Tibial artery (tissue), 4 donors: ENCODE data around the gene STUB1.

Experiments
- DNase-seq, 2 donors: peaks; one replicate each; pipeline ENCODE4 v3.0.0-alpha.2; 2019
- H3K27ac ChIP-seq, 2 donors: fragments of 200-600 bp; sonication (generic) in 1 of 2; 1 replicate in 1 of 2; 2 replicates in 1 of 2; pipeline ENCODE4 v1.5.1; 2018 to 2019; ENCODE audit warnings: mild to moderate bottlenecking in 1 of 2
- H3K27me3 ChIP-seq, 2 donors: fragments of 200-600 bp; sonication (generic) in 1 of 2; one replicate each; pipeline versions ENCODE4 v1.5.1 to v1.6.0; 2016 to 2019
- H3K36me3 ChIP-seq, 3 donors: fragments of 200-600 bp; sonication (generic) in 2 of 3; one replicate each; pipeline ENCODE4 v1.5.1; 2016 to 2019; ENCODE audit warnings: mild to moderate bottlenecking in 2 of 3
- H3K4me1 ChIP-seq, 4 donors: fragments of 200-600 bp; sonication (generic) in 2 of 4; 1 replicate in 3 of 4; 2 replicates in 1 of 4; pipeline ENCODE4 v1.5.1; 2016 to 2019
- H3K4me3 ChIP-seq, 2 donors: fragments of 200-600 bp; sonication (generic) in 1 of 2; 1 replicate in 1 of 2; 2 replicates in 1 of 2; pipeline ENCODE4 v1.5.1; 2018 to 2019; ENCODE audit warnings: mild to moderate bottlenecking in 2 of 2
- H3K9me3 ChIP-seq, 3 donors: fragments of 200-600 bp; sonication (generic) in 1 of 3; one replicate each; pipeline ENCODE4 v1.5.1; 2016 to 2019
- intact Hi-C: fragments of 100-400 bp; cut with DNase I; formaldehyde crosslinking; loops from one replicate; pipeline ENCODE4 v1.15.0; 2023; ENCODE audit warnings: low total_unique reads
- TF ChIP-seq, protein P1 (sequence below), 2 experiments: fragments of 200-600 bp in 1 of 2; fragments of 450-650 bp in 1 of 2; IDR thresholded peaks; one replicate each; pipeline ENCODE4 v1.5.1; 2017 to 2019; ENCODE audit warnings: antibody characterized with exemption in 2 of 2, mild to moderate bottlenecking in 1 of 2, moderate library complexity in 1 of 2

The STUB1 gene

DNA sequence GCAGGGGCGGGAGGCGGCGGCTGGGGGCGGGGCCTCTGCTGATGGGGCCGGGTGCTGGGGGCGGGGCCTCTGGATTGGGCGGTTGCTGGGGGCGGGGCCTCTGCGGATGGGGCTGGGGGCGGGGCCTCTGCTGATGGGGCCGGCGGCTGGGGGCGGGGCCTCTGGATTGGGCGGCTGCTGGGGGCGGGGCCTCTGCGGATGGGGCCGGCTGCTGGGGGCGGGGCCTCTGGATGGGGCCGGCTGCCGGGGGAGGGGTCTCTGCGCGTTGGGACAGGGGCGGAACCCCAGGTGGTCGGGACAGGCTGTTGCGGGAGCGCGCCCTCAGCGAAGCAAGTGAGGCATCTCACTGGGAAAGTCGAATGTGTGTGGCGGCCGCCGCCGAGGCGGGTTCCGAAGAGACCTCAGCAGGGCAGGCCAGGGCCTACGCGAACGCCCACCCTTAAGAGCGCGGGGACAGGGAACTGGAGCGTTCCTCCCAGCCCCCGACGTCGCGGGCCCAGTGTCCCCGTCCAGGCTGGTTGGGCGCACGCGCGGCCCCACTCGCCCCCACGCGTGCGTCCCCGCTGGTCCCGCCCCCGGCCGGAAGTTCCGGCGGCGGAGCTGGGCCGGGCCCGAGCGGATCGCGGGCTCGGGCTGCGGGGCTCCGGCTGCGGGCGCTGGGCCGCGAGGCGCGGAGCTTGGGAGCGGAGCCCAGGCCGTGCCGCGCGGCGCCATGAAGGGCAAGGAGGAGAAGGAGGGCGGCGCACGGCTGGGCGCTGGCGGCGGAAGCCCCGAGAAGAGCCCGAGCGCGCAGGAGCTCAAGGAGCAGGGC, at the start of gene STUB1:
Gene STUB1 (plus strand): TSS at position 597 of the 811 bp plus-strand sequence. CDS start 116 bp downstream, at position 713.
- peak; percentile 80 to 92 for DNase-seq
- TF ChIP-seq, protein P1, sequence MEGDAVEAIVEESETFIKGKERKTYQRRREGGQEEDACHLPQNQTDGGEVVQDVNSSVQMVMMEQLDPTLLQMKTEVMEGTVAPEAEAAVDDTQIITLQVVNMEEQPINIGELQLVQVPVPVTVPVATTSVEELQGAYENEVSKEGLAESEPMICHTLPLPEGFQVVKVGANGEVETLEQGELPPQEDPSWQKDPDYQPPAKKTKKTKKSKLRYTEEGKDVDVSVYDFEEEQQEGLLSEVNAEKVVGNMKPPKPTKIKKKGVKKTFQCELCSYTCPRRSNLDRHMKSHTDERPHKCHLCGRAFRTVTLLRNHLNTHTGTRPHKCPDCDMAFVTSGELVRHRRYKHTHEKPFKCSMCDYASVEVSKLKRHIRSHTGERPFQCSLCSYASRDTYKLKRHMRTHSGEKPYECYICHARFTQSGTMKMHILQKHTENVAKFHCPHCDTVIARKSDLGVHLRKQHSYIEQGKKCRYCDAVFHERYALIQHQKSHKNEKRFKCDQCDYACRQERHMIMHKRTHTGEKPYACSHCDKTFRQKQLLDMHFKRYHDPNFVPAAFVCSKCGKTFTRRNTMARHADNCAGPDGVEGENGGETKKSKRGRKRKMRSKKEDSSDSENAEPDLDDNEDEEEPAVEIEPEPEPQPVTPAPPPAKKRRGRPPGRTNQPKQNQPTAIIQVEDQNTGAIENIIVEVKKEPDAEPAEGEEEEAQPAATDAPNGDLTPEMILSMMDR (IDR thresholded peaks at IDR 0.05) = no peak
- peaks cover 3 to 71% (median 54%) of the 10 kb centered on the region in 4 donors for H3K4me1 ChIP-seq
- peak within 1 kb of the TSS; percentile 60 to 81 for H3K4me3 ChIP-seq
- intact Hi-C loops = no loop called here
- no peaks in the 10 kb centered on the region for H3K9me3 ChIP-seq
- peaks cover 17 to 24% (median 18%) of the 10 kb centered on the region in 3 donors for H3K36me3 ChIP-seq
- H3K27me3 ChIP-seq = peaks cover 0 to 8% of the 10 kb centered on the region in 2 donors
- H3K27ac ChIP-seq = peak within 1 kb of the TSS; percentile 79 to 87

DNA sequence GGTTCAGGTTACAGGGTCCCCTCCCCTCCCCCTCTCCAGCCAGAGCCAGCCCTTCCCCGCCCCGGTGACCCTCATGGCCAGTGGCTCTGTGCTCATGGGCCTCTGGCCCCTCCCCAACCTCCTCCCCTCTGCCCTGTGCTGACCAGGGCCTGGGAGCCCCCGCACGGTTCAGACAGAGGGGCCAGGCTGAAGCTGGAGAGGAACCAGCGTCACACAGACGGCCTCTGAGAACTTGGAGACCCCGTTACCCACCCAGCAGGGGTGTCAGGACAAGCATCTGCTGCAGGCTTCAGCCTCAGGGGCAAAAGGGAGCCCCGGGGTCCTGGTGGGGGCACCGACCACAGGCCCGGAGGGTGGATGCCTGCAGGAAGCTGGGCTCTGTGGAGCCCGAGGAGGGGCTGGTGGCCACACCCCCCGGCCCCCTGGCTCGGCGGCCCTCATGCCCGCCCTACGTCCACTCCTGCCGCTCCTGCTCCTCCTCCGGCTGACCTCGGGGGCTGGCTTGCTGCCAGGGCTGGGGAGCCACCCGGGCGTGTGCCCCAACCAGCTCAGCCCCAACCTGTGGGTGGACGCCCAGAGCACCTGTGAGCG, 49.3 kb upstream of the STUB1 start, which contains the start of gene WFIKKN1:
Gene WFIKKN1 (plus strand): TSS at position 171 of the 591 bp plus-strand sequence. CDS start 269 bp downstream, at position 440.
- peaks cover 0 to 34% (median 25%) of the 10 kb centered on the region in 4 donors for H3K4me1 ChIP-seq
- H3K4me3 ChIP-seq = no peak within 1 kb of the TSS
- H3K27ac ChIP-seq = no peak within 1 kb of the TSS
- intact Hi-C loops = loop anchor here (10.0 kb wide), 1 partner anchor 46 kb away; no protein-coding TSS in a partner anchor
- no peak for DNase-seq
- H3K27me3 ChIP-seq = peaks cover 0 to 7% of the 10 kb centered on the region in 2 donors
- TF ChIP-seq, protein P1 (IDR thresholded peaks at IDR 0.05) = no peak
- H3K9me3 ChIP-seq = no peaks in the 10 kb centered on the region
- H3K36me3 ChIP-seq = peaks cover 14 to 67% (median 46%) of the 10 kb centered on the region in 3 donors

DNA sequence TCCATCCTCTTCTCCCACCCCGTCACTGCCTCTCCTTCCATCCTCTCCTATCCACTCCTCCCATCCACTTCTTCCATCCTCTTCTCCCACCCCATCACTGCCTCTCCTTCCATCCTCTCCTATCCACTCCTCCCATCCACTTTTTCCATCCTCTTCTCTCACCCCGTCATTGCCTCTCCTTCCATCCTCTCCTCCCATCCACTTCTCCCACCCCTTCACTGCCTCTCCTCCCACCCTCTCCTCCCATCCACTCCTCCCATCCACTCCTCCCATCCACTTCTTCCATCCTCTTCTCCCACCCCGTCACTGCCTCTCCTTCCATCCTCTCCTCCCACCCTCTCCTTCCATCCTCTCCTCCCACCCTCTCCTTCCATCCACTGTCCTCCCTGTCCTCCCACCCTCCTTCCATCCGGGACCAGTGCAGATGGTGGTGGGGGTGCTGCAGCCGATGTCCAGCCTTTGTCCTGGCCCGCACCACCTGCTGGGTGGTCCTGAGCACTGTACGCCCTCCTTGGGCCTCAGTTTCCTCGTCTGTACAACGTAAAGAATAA, 48.3 kb upstream of the STUB1 start:
- H3K27ac ChIP-seq = no peak overlapping the region
- peaks cover 0 to 7% of the 10 kb centered on the region in 2 donors for H3K27me3 ChIP-seq
- peaks cover 7 to 57% (median 36%) of the 10 kb centered on the region in 3 donors for H3K36me3 ChIP-seq
- TF ChIP-seq, protein P1 (IDR thresholded peaks at IDR 0.05) = no peak
- H3K4me3 ChIP-seq = no peak overlapping the region
- H3K9me3 ChIP-seq = no peaks in the 10 kb centered on the region
- intact Hi-C loops = loop anchor here (10.0 kb wide), 1 partner anchor 47 kb away; no protein-coding TSS in a partner anchor
- no peak for DNase-seq
- H3K4me1 ChIP-seq = peaks cover 0 to 34% (median 25%) of the 10 kb centered on the region in 4 donors

DNA sequence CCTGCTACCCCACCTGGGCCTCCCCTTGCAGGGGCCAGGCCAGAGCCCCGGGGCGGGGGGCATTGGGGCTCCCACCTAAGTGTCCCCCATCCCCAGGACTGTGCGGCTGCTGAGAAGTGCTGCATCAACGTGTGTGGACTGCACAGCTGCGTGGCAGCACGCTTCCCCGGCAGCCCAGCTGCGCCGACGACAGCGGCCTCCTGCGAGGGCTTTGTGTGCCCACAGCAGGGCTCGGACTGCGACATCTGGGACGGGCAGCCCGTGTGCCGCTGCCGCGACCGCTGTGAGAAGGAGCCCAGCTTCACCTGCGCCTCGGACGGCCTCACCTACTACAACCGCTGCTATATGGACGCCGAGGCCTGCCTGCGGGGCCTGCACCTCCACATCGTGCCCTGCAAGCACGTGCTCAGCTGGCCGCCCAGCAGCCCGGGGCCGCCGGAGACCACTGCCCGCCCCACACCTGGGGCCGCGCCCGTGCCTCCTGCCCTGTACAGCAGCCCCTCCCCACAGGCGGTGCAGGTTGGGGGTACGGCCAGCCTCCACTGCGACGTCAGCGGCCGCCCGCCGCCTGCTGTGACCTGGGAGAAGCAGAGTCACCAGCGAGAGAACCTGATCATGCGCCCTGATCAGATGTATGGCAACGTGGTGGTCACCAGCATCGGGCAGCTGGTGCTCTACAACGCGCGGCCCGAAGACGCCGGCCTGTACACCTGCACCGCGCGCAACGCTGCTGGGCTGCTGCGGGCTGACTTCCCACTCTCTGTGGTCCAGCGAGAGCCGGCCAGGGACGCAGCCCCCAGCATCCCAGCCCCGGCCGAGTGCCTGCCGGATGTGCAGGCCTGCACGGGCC, 47.5 kb upstream of the STUB1 start:
- peaks cover under 1 to 49% (median 28%) of the 10 kb centered on the region in 3 donors for H3K36me3 ChIP-seq
- intact Hi-C loops = loop anchor here (10.0 kb wide), 1 partner anchor 48 kb away; no protein-coding TSS in a partner anchor
- H3K4me1 ChIP-seq = peaks cover 0 to 41% (median 30%) of the 10 kb centered on the region in 4 donors
- H3K27ac ChIP-seq = no peak overlapping the region
- peaks cover 0 to 7% of the 10 kb centered on the region in 2 donors for H3K27me3 ChIP-seq
- TF ChIP-seq, protein P1 (IDR thresholded peaks at IDR 0.05) = no peak
- no peak overlapping the region for H3K4me3 ChIP-seq
- no peaks in the 10 kb centered on the region for H3K9me3 ChIP-seq
- DNase-seq = no peak
